IMR-90 (cell line): Measurements from ENCODE around the gene TWIST2.

Experiments used
- POLR2A ChIP-seq: IDR thresholded peaks from 2 replicates; pipeline ENCODE4 v1.6.1; 2012; ENCODE audit warnings: mild to moderate bottlenecking, low read depth, low read length
- SMC3 ChIP-seq: fragments of 150-350 bp; IDR thresholded peaks from 2 replicates; pipeline ENCODE4 v1.6.1; 2016; ENCODE audit warnings: low read depth, mild to moderate bottlenecking, antibody characterized with exemption, low read length, moderate library complexity
- TF ChIP-seq, protein P1 (sequence below): conservative IDR thresholded peaks from 2 replicates; pipeline ENCODE4 v1.5.1; 2012; ENCODE audit warnings: mild to moderate bottlenecking, low read depth, low read length, improper control_type of control experiment

DNA sequence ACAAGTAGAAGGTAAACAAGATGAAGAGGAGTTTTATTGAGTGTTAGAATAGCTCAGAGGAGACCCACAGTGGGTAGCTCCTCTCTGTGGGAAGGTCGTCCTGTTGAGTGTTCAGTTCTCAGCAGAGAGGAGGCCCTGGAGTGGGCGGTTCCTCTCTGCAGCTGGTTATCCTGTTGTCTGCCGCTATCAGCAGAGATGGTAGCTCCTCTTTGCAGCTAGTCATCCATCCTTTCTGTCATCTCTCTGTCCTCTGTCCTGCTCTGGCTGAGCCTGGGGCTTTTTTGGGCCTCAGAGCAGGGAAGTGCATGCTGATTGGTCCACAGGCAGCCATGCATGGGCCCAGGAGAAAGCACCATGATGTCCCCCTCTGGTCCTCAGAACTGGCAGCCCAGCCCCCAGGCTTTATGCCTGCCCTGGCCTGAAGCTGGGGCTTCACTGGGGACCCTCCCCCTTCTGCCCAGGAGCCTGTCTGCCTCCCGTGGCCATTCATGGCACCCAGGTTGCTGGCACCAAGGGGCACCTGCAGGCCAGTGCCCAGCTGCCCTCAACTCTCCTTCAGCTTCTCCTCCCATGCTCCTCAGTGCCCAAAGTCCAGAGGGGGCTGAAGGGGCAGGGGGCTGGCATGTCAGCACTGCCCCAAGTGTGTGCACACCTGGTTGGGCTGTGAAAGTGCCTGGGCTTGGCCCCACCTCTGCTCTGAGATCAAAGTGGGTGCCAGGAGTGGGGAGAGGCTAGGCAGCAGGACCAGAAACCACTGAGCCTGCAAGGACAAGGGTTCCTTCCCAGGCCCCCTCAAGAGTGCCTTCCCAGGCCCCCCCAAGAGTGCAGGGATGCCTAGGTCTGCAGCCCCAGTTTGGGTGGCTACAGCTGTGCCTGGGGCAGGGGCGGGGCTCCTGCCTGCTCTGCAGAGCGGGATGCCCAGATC, 98.7 kb downstream of the TWIST2 start:
- TF ChIP-seq, protein P1, sequence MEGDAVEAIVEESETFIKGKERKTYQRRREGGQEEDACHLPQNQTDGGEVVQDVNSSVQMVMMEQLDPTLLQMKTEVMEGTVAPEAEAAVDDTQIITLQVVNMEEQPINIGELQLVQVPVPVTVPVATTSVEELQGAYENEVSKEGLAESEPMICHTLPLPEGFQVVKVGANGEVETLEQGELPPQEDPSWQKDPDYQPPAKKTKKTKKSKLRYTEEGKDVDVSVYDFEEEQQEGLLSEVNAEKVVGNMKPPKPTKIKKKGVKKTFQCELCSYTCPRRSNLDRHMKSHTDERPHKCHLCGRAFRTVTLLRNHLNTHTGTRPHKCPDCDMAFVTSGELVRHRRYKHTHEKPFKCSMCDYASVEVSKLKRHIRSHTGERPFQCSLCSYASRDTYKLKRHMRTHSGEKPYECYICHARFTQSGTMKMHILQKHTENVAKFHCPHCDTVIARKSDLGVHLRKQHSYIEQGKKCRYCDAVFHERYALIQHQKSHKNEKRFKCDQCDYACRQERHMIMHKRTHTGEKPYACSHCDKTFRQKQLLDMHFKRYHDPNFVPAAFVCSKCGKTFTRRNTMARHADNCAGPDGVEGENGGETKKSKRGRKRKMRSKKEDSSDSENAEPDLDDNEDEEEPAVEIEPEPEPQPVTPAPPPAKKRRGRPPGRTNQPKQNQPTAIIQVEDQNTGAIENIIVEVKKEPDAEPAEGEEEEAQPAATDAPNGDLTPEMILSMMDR, result no peak
- no peak for TF ChIP-seq POLR2A
- no peak for TF ChIP-seq SMC3
